ENCODE measurements around the gene USP38.

USP38 gene

GRCh38 chr4:143240939-143241679 lies 56.4 kb downstream of the USP38 start:
- Histone ChIP-seq H3K4me1 (no peaks in the 10 kb centered on the region), H3K27ac (no peak overlapping the region), H3K36me3 (ENCODE audit: control insufficient read depth, insufficient read depth, low read length) (no peaks in the 10 kb centered on the region), H3K4me3 (ENCODE audit: low read depth, low read length) (no peak overlapping the region), H3K9me3 (ENCODE audit: control insufficient read depth, low read length) (no peaks in the 10 kb centered on the region), H3K27me3 (ENCODE audit: control insufficient read depth, insufficient read depth, low read length) (no peaks in the 10 kb centered on the region), H3K4me2 (ENCODE audit: low read length) (no peak overlapping the region), H3K9ac (no peak overlapping the region), H3K79me2 (no peaks in the 10 kb centered on the region), H2AFZ (no peak overlapping the region)
- TF ChIP-seq CTCF (IDR thresholded peaks at IDR 0.05): no peak

GRCh38 chr4:143241892-143242291 lies 57.2 kb downstream of the USP38 start:
- Histone ChIP-seq H3K4me3 (ENCODE audit: low read depth, low read length) (no peak overlapping the region), H3K27ac (no peak overlapping the region), H3K79me2 (no peaks in the 10 kb centered on the region), H3K9me3 (ENCODE audit: control insufficient read depth, low read length) (no peaks in the 10 kb centered on the region), H3K9ac (no peak overlapping the region), H2AFZ (no peak overlapping the region), H3K36me3 (ENCODE audit: control insufficient read depth, insufficient read depth, low read length) (no peaks in the 10 kb centered on the region), H3K27me3 (ENCODE audit: control insufficient read depth, insufficient read depth, low read length) (no peaks in the 10 kb centered on the region), H3K4me2 (ENCODE audit: low read length) (no peak overlapping the region), H3K4me1 (no peaks in the 10 kb centered on the region)
- no peak for TF ChIP-seq CTCF (IDR thresholded peaks at IDR 0.05)

- no peak overlapping the region for H3K27ac ChIP-seq
- no peaks in the 10 kb centered on the region for H3K36me3 ChIP-seq (ENCODE audit: control insufficient read depth, insufficient read depth, low read length)
- no peaks in the 10 kb centered on the region for H3K79me2 ChIP-seq
- H3K9ac ChIP-seq: no peak overlapping the region
- no peak overlapping the region for H3K4me2 ChIP-seq (ENCODE audit: low read length)
- no peak overlapping the region for H3K4me3 ChIP-seq (ENCODE audit: low read depth, low read length)
- TF ChIP-seq CTCF (IDR thresholded peaks at IDR 0.05): no peak
- no peaks in the 10 kb centered on the region for H3K4me1 ChIP-seq
- no peaks in the 10 kb centered on the region for H3K27me3 ChIP-seq (ENCODE audit: control insufficient read depth, insufficient read depth, low read length)
- no peak overlapping the region for H2AFZ ChIP-seq
- no peaks in the 10 kb centered on the region for H3K9me3 ChIP-seq (ENCODE audit: control insufficient read depth, low read length)
These were observed 58.3 kb downstream of the USP38 start for GRCh38 chr4:143243041-143243440.

GRCh38 chr4:143246977-143247376 lies 62.3 kb downstream of the USP38 start:
- Histone ChIP-seq H3K27me3 (ENCODE audit: control insufficient read depth, insufficient read depth, low read length) (no peaks in the 10 kb centered on the region), H3K79me2 (no peaks in the 10 kb centered on the region), H3K9me3 (ENCODE audit: control insufficient read depth, low read length) (no peaks in the 10 kb centered on the region), H3K36me3 (ENCODE audit: control insufficient read depth, insufficient read depth, low read length) (no peaks in the 10 kb centered on the region), H3K4me2 (ENCODE audit: low read length) (no peak overlapping the region), H3K4me1 (no peaks in the 10 kb centered on the region), H3K27ac (no peak overlapping the region), H2AFZ (no peak overlapping the region), H3K9ac (no peak overlapping the region), H3K4me3 (ENCODE audit: low read depth, low read length) (no peak overlapping the region)
- no peak for TF ChIP-seq CTCF (IDR thresholded peaks at IDR 0.05)

GRCh38 chr4:143247866-143248265 lies 63.1 kb downstream of the USP38 start:
- no peaks in the 10 kb centered on the region for H3K27me3 ChIP-seq (ENCODE audit: control insufficient read depth, insufficient read depth, low read length)
- no peak for TF ChIP-seq CTCF (IDR thresholded peaks at IDR 0.05)
- no peak overlapping the region for H2AFZ ChIP-seq
- H3K9ac ChIP-seq: no peak overlapping the region
- no peaks in the 10 kb centered on the region for H3K9me3 ChIP-seq (ENCODE audit: control insufficient read depth, low read length)
- no peak overlapping the region for H3K4me2 ChIP-seq (ENCODE audit: low read length)
- no peak overlapping the region for H3K27ac ChIP-seq
- no peaks in the 10 kb centered on the region for H3K4me1 ChIP-seq
- no peak overlapping the region for H3K4me3 ChIP-seq (ENCODE audit: low read depth, low read length)
- H3K36me3 ChIP-seq (ENCODE audit: control insufficient read depth, insufficient read depth, low read length): no peaks in the 10 kb centered on the region
- no peaks in the 10 kb centered on the region for H3K79me2 ChIP-seq

Measured in parathyroid adenoma (tissue), 2 donors.